GM18519 (cell line): ENCODE measurements around the gene ATP12A.

Experiments used
- ATAC-seq: cut with Tn5 transposase; IDR thresholded peaks from one replicate; pipeline ENCODE4 v1.9.1; 2021; ENCODE audit warnings: mild to moderate bottlenecking, moderate library complexity; ENCODE audit not compliant: unreplicated experiment, low FRiP score

ATP12A gene

GRCh38 chr13:24662195-24663088 lies 17.8 kb upstream of the ATP12A start:
- no peak for ATAC-seq

GRCh38 chr13:24663089-24663395 lies 17.2 kb upstream of the ATP12A start:
- ATAC-seq, result no peak

GRCh38 chr13:24663586-24663985 lies 16.6 kb upstream of the ATP12A start:
- no peak for ATAC-seq

- ATAC-seq, result no peak
Measured at GRCh38 chr13:24664726-24665409, 15.3 kb upstream of the ATP12A start.

- ATAC-seq, result no peak
Measured at GRCh38 chr13:24668511-24668910, 11.7 kb upstream of the ATP12A start.

GRCh38 chr13:24668955-24669582 lies 11.1 kb upstream of the ATP12A start:
- no peak for ATAC-seq

GRCh38 chr13:24670174-24670573 lies 10.0 kb upstream of the ATP12A start:
- no peak for ATAC-seq

GRCh38 chr13:24670961-24671381 lies 9.2 kb upstream of the ATP12A start:
- no peak for ATAC-seq

GRCh38 chr13:24671386-24672113 lies 8.7 kb upstream of the ATP12A start:
- no peak for ATAC-seq

GRCh38 chr13:24672141-24673132 lies 7.8 kb upstream of the ATP12A start:
- no peak for ATAC-seq

- no peak for ATAC-seq
Measured at GRCh38 chr13:24675806-24676570, 4.2 kb upstream of the ATP12A start.

- no peak for ATAC-seq
Measured at GRCh38 chr13:24678151-24678550, 2.1 kb upstream of the ATP12A start.

- ATAC-seq, result no peak
Measured at GRCh38 chr13:24679686-24680085, 522 bp upstream of the ATP12A start.

- no peak for ATAC-seq
Measured at GRCh38 chr13:24680921-24681604, 855 bp downstream of the ATP12A start.

- no peak for ATAC-seq
Measured at GRCh38 chr13:24681930-24682329, 1.7 kb downstream of the ATP12A start.

- ATAC-seq, result no peak
Measured at GRCh38 chr13:24682353-24682752, 2.1 kb downstream of the ATP12A start.

GRCh38 chr13:24683351-24683750 lies 3.1 kb downstream of the ATP12A start:
- no peak for ATAC-seq

- ATAC-seq, result no peak
Measured at GRCh38 chr13:24683838-24684599, 3.8 kb downstream of the ATP12A start.
